Nephron (organoid): ENCODE results near the gene ANKRD2.

ENCODE experiments used
- H3K27ac Mint-ChIP-seq, 3 experiments: 2 replicates each; pipeline ENCODE4 v1.8.0; 2020; ENCODE audit warnings: mixed read lengths in 3 of 3, mild to moderate bottlenecking in 2 of 3, moderate library complexity in 1 of 3
- H3K27me3 Mint-ChIP-seq: 2 replicates; pipeline ENCODE4 v1.8.0; 2021; ENCODE audit warnings: low read depth, mild to moderate bottlenecking, moderate library complexity, mixed read lengths
- H3K36me3 Mint-ChIP-seq: 2 replicates; pipeline ENCODE4 v1.8.0; 2020; ENCODE audit warnings: low read depth, mixed read lengths
- H3K4me1 Mint-ChIP-seq: 2 replicates; pipeline ENCODE4 v1.8.0; 2020; ENCODE audit warnings: mixed read lengths
- H3K4me3 Mint-ChIP-seq, 3 experiments: 2 replicates each; pipeline ENCODE4 v1.8.0; 2020; ENCODE audit warnings: mild to moderate bottlenecking in 3 of 3, mixed read lengths in 3 of 3, moderate library complexity in 2 of 3
- H3K9me3 Mint-ChIP-seq: 2 replicates; pipeline ENCODE4 v1.8.0; 2020; ENCODE audit warnings: mixed read lengths
- TF ChIP-seq, protein P1 (sequence below), 3 experiments: fragments of 200-600 bp; sonication (generic); IDR thresholded peaks; one replicate each; pipeline ENCODE4 v1.5.0; 2021; ENCODE audit warnings: antibody characterized with exemption in 3 of 3; ENCODE audit not compliant: unreplicated experiment in 3 of 3

Gene ANKRD2

DNA sequence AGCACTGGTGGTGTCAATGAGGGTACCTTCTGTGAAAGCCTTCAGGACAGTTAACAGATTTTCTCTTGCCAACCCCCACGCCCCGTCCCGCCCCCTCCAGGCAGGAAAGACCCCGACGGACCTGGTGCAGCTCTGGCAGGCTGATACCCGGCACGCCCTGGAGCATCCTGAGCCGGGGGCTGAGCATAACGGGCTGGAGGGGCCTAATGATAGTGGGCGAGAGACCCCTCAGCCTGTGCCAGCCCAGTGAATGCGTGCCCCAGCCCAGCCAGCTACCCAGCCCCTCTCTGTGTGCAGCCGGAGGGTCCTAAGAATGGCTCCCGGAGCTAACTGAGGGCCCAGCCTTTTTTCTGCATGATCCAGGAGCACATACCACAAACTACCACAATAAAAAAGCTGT, 10.9 kb downstream of the ANKRD2 start:
- H3K36me3 Mint-ChIP-seq, result no peaks in the 10 kb centered on the region
- H3K4me3 Mint-ChIP-seq, result no peak overlapping the region
- H3K9me3 Mint-ChIP-seq, result no peaks in the 10 kb centered on the region
- peak overlapping the region; percentile 96 to 97 (median 97) for H3K27ac Mint-ChIP-seq
- peaks cover 9% of the 10 kb centered on the region for H3K4me1 Mint-ChIP-seq
- peaks cover 4% of the 10 kb centered on the region for H3K27me3 Mint-ChIP-seq
- TF ChIP-seq, protein P1, sequence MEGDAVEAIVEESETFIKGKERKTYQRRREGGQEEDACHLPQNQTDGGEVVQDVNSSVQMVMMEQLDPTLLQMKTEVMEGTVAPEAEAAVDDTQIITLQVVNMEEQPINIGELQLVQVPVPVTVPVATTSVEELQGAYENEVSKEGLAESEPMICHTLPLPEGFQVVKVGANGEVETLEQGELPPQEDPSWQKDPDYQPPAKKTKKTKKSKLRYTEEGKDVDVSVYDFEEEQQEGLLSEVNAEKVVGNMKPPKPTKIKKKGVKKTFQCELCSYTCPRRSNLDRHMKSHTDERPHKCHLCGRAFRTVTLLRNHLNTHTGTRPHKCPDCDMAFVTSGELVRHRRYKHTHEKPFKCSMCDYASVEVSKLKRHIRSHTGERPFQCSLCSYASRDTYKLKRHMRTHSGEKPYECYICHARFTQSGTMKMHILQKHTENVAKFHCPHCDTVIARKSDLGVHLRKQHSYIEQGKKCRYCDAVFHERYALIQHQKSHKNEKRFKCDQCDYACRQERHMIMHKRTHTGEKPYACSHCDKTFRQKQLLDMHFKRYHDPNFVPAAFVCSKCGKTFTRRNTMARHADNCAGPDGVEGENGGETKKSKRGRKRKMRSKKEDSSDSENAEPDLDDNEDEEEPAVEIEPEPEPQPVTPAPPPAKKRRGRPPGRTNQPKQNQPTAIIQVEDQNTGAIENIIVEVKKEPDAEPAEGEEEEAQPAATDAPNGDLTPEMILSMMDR (IDR thresholded peaks at IDR 0.05; ENCODE audit: unreplicated experiment in 3 of 3), result no peak

- Mint-ChIP-seq H3K4me1 (peaks cover 9% of the 10 kb centered on the region), H3K27me3 (no peaks in the 10 kb centered on the region)
- TF ChIP-seq, protein P1 (IDR thresholded peaks at IDR 0.05; ENCODE audit: unreplicated experiment in 3 of 3), result no peak
These were observed 11.7 kb downstream of the ANKRD2 start, which contains the start of gene HOGA1 for GRCh38 chr10:97584060-97584797. TSS of gene HOGA1 (plus strand) at chr10:97584389. CDS start at chr10:97584704, 315 bp downstream.

GRCh38 chr10:97584798-97585438, 12.3 kb downstream of the ANKRD2 start:
- peak overlapping the region; percentile 45 to 84 (median 80) for H3K4me3 Mint-ChIP-seq
- no peaks in the 10 kb centered on the region for H3K9me3 Mint-ChIP-seq
- TF ChIP-seq, protein P1 (IDR thresholded peaks at IDR 0.05; ENCODE audit: unreplicated experiment in 3 of 3), result no peak
- no peaks in the 10 kb centered on the region for H3K27me3 Mint-ChIP-seq
- peak overlapping the region; percentile 96 to 97 (median 97) for H3K27ac Mint-ChIP-seq
- H3K4me1 Mint-ChIP-seq, result peaks cover 9% of the 10 kb centered on the region
- H3K36me3 Mint-ChIP-seq, result no peaks in the 10 kb centered on the region

More at GRCh38 chr10:97584060-97584797, 11.7 kb downstream of the ANKRD2 start, which contains the start of gene HOGA1:
- no peaks in the 10 kb centered on the region for H3K36me3 Mint-ChIP-seq
- H3K4me3 Mint-ChIP-seq, result peak within 1 kb of the TSS; percentile 45 to 84 (median 80)
- H3K27ac Mint-ChIP-seq, result peak within 1 kb of the TSS; percentile 96 to 97 (median 97)
- H3K9me3 Mint-ChIP-seq, result no peaks in the 10 kb centered on the region

DNA sequence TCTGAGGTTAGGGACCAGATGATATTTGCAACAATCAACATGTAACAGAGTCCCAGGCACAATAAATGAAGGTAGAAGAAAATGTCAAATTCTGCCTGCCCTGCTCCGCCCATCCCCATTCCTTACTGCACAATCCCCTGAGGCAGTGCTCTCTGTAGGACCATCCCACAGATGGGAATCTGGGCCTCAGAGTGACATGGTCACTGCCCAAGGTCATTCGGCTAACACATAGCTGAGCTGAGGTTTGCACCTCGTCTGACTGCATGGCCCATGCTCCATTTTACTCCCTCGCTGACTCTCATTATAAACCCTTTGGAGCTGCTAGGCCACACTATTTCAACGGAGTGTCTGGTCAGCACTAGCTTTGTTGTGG, 12.8 kb downstream of the ANKRD2 start:
- TF ChIP-seq, protein P1 (IDR thresholded peaks at IDR 0.05; ENCODE audit: unreplicated experiment in 3 of 3), result no peak
- peak overlapping the region in 2 of 3 experiments; percentile 75 for H3K4me3 Mint-ChIP-seq
- no peaks in the 10 kb centered on the region for H3K27me3 Mint-ChIP-seq
- no peaks in the 10 kb centered on the region for H3K36me3 Mint-ChIP-seq
- peaks cover 9% of the 10 kb centered on the region for H3K4me1 Mint-ChIP-seq
- peak overlapping the region; percentile 96 to 97 (median 97) for H3K27ac Mint-ChIP-seq
- no peaks in the 10 kb centered on the region for H3K9me3 Mint-ChIP-seq

DNA sequence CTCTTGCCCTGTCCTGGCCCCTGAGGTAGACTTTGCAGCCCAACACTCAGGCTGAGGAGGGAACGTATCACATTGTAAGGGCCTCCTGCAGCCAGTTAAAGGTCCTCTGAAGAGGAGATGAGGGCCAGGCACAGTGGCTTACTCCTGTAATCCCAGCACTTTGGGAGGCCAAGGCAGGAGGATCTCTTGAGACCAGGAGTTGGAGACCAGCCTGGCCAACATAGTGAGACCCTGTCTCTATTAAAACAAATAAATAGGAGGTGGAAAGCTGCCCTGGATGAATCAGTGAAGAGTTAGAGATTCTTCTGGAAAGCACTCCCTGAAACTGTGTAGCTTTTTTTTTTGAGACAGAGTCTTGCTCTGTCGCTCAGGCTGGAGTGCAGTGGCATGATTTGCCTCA, 14.6 kb downstream of the ANKRD2 start:
- TF ChIP-seq, protein P1 (IDR thresholded peaks at IDR 0.05; ENCODE audit: unreplicated experiment in 3 of 3), result no peak
- Mint-ChIP-seq H3K4me1 (peaks cover 9% of the 10 kb centered on the region), H3K4me3 (no peak overlapping the region), H3K27me3 (no peaks in the 10 kb centered on the region), H3K9me3 (no peaks in the 10 kb centered on the region), H3K27ac (no peak overlapping the region), H3K36me3 (no peaks in the 10 kb centered on the region)
